Eye (tissue), 1 donor: ENCODE measurements around the gene CLDN20.
A peak's percentile ranks its signal among the peaks of the same experiment; 100 is the strongest.

ENCODE experiments used
- DNase-seq: peaks from one replicate; pipeline ENCODE4 v3.0.0-alpha.2; 2015

CLDN20 gene

DNA sequence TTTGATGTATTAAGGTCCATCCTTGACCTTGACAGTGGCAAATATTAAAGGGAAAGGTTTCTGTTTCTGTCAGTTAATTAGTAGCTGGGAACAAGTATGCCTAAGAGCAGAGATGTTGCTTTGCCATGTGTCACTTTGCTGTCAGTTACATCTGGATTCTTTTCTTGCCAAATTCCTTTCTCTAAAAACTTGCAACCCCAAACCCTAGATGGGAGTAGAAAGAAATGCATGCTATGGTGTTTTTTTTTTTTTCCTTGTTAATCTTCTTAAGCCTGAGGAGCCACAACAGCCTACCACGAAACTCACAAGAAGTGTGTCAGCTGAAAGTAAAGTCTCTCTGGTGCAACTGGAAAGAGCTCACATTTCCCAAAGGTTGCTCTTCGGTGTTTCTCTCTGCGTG, 18.0 kb upstream of the CLDN20 start:
- peak; percentile 30 for DNase-seq

- DNase-seq = no peak
These were observed 17.0 kb upstream of the CLDN20 start for GRCh38 chr6:155246825-155247224.

DNA sequence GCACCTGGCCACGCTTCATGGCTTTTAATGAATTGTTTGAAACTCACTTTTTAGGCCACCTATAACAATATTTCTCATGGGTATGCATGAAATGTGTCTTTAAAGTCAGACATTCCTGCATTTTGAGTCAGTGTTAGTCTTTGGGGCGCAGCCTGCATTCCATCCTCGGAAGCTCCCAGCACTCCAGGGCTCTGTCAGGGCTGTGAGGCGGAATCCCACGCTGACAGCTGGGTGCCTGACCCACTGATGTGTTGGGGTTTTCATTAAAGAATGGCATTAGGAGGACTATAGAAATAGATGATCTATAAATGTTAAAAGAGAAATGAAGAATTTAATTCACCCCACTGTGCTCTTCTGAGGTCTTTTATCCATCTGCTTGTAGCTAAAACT, 16.2 kb upstream of the CLDN20 start:
- DNase-seq = no peak

DNA sequence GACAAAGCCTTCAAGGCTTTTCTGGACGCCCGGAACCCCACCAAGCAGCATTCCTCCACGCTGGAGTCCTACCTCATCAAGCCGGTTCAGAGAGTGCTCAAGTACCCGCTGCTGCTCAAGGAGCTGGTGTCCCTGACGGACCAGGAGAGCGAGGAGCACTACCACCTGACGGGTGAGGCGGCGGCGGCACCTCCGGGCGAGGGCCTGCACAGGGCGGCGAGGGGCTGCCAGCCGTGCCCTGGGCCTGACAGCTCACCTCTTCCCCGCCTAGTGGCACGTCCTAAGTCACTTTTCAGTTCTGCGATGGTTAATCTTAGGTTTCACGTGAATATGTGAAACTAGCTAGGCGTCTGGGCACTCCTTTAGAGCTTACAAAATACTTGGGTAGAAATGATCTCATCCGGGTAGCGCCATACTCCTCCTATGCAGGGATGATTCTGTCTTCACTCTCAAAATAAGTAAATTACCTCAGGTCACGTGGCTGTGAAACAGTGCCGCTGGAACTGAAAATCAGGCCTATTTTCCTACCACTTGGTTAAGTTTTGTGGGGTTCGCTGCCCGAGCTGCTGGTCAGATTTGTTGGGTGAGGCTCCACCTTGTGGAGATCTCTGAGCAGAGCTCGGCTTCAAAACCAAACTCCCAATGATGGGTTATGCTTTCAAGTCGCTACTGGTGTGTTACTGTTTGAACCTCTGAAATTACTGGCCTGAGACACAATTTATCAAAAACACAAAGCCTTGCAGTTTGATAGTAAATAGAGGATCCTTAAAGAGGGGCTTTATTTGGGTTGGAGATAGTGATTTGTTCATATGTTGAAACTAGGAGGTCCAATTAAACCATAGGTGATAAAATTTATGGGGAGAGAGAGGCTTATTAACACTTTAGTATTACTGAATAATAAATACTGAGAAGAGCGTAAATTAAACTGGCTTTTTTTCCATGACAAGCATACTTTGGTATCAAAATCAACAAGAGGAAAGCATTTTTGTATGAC, 15.5 kb upstream of the CLDN20 start:
- DNase-seq = peak; percentile 75

- DNase-seq = no peak
These were observed 13.0 kb upstream of the CLDN20 start for GRCh38 chr6:155250701-155251381.

DNA sequence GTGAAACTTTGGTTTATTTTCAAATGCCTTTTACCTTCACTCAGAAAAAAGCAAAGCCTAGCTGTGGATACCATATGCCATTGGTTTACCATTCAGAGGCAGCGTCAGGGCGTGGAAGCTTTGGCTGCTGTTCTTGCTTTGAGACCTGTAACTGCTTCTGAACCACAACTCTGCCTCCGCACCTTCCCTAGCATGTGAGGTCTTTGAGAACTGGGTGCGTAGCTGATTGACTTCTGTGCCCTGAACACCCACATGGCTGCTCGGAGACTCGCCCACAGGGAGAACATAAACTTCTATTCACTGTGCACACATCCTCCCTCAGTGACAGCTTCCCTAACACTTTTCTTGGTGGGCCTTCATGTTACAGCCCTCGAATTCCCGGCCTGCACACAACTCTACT, 11.2 kb upstream of the CLDN20 start:
- DNase-seq = no peak

- no peak for DNase-seq
These were observed 10.5 kb upstream of the CLDN20 start for GRCh38 chr6:155253337-155253736.

GRCh38 chr6:155254139-155254538, 9.7 kb upstream of the CLDN20 start:
- DNase-seq = no peak

- no peak for DNase-seq
These were observed 7.6 kb upstream of the CLDN20 start for GRCh38 chr6:155256122-155256795.

DNA sequence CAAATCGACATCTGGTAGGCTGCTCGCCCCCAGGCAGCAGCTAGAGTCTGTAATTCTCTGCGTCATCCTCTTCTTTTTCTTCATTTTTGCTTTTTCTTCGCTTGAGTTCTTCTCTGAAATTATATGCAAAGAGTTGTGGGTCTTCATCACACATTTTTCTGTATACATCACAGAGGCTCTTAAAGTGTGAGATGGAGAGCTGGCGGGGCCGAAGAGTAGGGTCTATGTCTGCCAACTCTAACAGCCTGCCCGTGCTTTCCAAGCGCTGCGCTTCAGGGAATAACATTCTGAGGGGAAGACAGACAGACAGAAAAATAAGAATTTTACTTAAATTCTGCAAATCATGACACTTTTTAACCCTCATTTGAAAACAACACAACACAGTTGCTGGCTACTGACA, 6.0 kb upstream of the CLDN20 start:
- DNase-seq = no peak

- DNase-seq = no peak
These were observed 4.6 kb upstream of the CLDN20 start for GRCh38 chr6:155259204-155259603.

- DNase-seq = no peak
These were observed 3.9 kb upstream of the CLDN20 start for GRCh38 chr6:155259897-155260296.

DNA sequence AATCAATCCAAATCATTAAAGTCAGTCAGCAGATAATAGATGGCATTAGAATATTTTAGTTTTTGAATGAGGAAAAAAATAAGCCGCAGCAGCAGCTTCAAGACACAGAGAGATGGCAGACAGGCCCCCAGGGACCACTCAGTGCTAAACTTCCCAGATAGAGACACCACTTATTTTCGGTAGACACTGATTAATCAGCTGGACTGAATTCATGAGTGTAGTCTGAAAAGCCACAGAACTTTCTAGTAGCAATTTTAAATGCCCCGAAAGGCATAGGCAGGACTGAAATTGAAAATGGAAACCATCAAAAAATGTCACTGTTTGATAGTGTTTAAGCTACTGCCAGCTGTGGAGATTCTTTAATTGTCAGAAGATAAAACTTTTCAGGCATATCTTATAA, 3.1 kb upstream of the CLDN20 start:
- no peak for DNase-seq

GRCh38 chr6:155261111-155261900, 2.5 kb upstream of the CLDN20 start:
- DNase-seq = no peak

- DNase-seq = no peak
These were observed 1.2 kb upstream of the CLDN20 start for GRCh38 chr6:155262655-155263054.

DNA sequence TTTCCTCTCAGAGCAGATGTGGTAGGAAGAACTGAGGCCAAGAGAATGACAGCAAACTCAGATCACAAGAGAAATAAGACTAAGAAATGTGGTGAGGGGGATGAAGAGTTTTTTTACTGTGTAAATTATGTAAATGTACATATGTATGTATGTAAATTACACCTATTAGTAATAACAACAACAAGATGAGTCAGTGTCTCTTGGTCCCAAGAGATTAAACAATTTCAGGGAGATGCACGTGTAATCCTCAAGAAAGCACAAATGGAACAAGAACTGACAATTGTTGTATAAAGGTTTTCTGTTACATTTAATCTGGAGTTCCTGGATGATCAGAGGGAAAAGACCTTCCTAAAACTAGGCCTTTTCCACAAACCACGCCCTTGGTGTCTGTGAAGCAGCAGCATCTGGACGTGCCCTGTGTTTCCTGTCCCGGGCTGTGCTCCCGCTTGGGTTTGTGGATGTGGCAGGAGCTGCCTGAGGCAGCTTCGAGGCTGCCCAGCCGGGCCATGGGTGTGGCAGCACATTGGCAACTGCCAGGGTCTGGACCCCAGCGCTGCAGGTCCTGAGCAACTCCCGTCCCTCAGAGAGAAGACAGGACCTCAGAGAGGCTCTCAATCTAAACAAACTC, 994 bp downstream of the CLDN20 start:
- DNase-seq = no peak

DNA sequence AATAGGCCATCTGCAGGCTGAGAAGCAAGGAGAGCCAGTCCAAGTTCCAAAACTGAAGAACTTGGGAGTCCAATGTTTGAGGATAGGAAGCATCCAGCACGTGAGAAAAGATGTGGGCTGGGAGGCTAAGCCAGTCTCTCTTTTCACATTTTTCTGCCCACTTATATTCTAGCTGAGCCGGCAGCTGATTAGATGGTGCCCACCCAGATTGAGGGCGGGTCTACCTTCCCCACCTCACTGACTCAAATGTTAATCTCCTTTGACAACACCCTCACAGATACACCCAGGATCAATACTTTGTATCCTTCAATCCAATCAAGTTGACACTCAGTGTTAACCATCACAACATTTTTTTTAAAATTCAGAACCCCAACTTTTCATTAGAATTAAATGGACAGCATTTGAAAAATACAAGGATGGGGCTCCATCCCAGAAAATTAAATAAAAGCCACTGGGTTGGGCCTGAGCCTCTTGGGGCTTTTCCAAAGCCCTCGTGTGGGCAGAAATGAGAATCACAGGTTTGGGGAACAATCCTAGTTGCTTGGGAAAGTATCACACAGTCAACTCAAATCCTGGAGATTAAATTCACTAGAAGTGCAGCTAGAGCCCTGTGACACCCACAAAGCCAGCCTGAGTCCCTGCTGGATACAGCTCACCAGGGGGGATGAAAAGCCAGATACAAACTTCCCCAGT, 2.2 kb downstream of the CLDN20 start:
- DNase-seq = no peak

DNA sequence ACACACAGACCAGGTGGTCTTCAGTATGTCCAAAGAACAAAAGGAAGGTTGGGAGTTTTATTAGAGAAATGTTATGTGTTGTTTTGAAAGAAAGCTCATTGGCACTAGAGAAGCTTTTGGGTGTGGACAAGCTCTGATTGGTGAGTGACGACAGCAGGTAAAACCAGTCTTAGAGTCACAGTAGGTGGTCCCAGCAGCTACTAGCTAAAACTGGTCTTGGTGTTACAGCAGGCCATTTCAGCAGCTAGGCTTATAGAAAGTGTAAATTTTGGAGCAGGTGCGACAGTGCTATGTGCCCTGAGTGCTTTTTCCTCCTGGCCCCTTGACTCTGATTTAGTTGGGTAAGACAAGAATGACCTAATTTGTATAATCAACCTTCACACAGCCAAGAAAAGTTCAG, 3.6 kb downstream of the CLDN20 start:
- no peak for DNase-seq

- DNase-seq = peak; percentile 51
These were observed 4.5 kb downstream of the CLDN20 start for GRCh38 chr6:155268088-155268867.

GRCh38 chr6:155269765-155270164, 6.0 kb downstream of the CLDN20 start:
- no peak for DNase-seq
